GM18505 (cell line): ENCODE data around the gene FAM83G.
"Not testable (repeated sequence)": the region's sequence is repeated elsewhere in the genome, so short reads cannot be mapped to it uniquely, and the experiment has no call there.

Experiments used
- ATAC-seq: cut with Tn5 transposase; IDR thresholded peaks from one replicate; pipeline ENCODE4 v1.9.1; 2021; ENCODE audit not compliant: unreplicated experiment
- POLR2A ChIP-seq: IDR thresholded peaks from 4 replicates; pipeline ENCODE4 v1.6.1; 2011; ENCODE audit warnings: borderline replicate concordance; ENCODE audit not compliant: insufficient read depth, insufficient read length; ENCODE audit errors: extremely low read depth

FAM83G gene

DNA sequence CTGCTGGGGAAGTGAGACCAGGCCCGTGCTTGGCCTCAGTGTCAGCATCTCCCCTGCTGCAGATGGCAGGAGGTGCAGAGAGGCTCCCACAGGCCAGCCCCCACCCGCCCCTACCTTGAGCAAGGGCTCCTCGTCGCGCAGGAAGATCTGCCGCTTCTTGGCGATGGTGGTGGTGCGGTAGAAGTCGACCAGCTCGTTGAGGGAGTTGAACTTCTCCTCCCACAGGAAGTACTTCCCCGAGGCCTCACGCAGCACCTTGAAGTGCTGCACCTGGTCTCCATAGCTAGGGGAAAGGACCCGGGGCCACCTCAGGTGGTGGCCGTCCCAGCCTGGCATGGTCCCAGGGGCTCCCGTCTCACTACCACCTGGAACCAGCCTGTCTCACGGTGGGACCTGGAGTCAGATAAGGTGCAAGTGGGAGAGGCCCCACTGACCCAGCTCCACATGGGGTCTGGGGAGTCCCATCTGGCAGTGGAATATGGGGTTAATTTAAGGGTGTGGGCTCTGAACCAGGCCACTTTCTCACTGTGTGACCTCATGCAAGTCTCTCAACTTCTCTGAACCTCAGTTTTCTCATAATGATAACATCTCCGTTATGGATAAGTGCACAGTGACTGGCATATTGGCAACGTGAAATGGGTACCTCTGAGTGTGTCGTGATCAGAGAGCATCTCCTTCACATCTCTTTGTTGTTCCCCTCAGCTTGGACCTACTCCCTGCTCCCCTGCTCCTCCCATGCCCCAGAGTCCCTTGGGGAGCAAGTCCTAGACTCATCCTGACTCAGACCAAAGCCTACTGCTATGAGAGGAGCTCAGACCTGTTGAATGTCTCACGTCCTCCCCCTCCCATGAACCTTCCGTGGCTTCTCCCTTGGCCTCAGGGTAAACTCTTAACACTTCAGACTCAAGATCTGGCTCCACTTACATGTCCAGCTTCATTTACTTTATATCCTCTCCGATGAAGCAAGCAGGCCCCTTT is 19.8 kb upstream of the FAM83G start:
- ATAC-seq = no peak
- TF ChIP-seq POLR2A = no peak

DNA sequence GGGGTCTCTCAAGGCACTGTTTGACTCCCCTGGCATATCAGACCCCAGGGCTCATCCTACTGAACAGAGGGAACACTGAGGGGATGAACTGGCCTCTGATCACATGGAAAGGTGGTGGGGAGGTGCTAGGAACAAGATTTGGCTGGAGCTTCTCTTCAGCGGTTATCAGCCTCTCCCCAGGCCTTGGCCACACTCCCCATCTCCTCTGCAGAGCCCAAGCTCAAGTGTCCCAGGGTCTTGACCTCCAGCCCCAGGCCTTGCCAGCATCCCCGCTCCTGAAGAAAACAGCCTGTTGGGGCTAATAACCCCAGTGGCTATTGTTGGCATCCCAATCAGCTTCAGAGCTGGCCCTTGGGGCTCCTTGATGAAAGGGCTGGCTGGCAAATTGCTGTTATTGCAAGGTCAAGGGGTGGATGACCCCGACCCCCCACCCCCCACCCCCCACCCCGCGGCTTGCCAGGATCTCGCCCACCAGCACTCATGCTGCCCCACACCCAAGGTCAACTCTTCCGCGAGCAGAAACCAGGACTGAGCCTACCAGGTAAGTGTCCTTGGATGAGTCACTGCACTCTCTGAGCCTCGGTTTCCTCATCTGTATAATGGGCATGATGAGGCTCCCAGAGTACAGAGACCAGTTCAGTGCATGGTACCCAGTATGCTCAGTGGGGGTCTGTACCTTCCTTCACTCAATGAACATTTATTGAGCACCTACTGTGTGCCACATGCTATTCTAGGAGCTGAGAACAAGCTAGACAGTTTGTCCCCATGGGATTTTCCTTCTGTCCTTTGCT is 18.8 kb upstream of the FAM83G start:
- no peak for ATAC-seq
- TF ChIP-seq POLR2A = no peak

DNA sequence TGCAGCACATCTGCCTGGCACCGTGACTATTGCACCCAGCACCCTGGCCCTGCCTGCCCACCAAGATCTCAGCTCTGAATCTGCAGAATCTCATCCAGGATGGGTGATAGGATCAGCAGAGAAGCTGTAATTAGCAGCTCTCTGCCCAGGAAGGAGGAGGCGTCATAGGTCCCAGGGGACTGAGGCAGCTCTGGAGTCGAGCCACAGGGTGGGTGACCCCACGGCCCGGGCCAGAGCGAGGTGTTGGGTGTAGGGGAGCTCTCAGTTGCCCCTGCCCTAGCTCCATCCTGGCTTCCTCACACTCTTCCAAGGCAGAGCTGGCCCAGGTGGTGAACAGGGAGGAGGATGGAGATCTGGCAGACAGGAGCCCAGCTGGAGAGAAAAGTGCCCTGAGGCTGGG is 18.2 kb upstream of the FAM83G start:
- no peak for TF ChIP-seq POLR2A

DNA sequence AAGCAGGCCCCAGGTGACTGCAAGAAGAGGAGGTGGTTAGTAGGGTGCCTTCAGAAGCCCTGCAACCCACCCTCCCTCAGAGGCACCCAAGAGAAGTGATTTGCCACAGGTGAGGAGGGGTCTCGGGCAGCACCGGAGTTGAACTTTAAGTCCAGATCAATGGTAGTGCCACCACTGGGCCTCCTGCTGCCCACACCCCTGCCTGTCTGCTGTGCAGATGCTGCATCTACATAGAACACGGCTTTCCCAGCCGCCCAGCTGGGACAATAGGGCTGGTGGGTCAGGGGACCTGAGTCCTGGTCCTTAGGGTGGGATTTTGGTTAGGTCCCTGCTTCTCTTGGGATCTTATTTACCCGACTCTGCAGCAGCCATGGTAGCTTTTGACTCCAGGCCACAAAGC is 17.6 kb upstream of the FAM83G start:
- no peak for TF ChIP-seq POLR2A
- ATAC-seq = no peak

More for the DNA sequence above, 18.2 kb upstream of the FAM83G start:
- ATAC-seq = no peak

DNA sequence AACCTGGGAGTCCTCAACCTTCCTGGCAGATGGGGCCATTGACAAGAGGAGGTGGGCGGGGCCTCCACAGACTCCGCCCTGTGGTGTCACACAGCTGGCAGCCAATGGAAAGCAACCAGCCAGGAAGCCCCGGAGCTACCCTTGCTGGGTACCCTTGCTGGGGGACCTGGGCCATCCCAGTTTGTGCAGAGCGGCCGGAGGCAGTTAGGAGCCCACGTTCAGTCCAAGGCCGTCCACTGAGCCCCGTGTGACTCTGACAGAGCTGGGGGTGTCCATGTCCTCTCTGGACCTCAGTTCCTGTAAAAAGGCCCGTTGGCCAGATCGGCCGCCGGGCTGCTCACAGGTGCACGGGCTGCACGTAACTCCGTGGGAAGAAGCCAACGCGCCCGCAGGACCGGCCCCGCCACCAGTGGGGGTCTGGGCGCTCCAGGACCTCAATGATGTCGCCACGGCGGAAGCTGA is 17.1 kb upstream of the FAM83G start:
- no peak for TF ChIP-seq POLR2A
- ATAC-seq = no peak

DNA sequence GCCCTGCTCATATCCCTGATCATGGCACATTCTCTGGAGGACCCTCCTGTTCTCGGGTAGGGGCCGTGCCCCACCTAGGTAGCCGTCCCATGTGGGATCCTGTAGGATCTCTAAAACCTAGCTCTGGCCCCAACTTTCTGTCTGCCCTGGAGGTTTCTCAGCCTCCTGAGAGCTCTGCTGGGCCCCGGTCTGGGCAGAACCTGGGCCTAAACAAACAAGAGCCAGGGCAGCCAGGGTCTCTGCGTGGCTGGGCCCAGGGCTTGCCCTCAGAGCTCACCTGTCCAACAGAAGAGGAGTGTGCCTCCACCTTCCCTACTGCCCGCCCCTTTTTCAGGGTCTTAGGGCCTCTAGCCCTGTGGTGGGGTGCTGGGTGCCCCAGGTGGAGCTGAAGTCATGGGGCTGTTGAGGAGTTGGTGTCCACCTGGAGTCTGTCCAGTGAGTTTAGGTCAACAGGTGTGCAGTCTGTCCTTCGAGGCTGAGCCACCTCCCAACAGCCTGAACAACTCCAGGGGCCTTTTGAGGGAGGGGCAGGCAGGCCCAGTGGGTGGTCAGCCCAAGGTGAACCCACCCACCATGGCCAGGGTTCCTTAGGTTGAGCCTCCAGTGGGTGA is 16.6 kb upstream of the FAM83G start:
- not testable (repeated sequence) for ATAC-seq

DNA sequence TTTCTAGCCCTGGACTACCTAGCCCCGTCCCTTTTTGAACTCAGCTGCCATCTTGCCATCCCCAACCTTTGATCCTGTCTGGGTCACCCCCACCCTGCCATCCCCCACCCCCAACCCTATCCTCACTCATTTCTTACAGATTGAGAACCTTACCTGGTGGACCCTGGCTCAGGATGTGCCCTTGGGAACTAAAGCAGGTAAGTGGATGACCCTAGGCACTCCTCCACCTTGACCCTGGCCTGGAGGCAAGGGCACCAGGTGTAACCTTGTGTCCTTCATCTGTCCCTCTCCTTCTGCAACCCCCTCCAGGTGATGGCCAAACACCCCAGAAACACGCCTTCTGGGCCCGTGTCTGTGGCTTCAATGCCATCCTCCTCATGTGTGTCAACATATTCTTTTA is 15.5 kb upstream of the FAM83G start:
- ATAC-seq = no peak
- TF ChIP-seq POLR2A = no peak

DNA sequence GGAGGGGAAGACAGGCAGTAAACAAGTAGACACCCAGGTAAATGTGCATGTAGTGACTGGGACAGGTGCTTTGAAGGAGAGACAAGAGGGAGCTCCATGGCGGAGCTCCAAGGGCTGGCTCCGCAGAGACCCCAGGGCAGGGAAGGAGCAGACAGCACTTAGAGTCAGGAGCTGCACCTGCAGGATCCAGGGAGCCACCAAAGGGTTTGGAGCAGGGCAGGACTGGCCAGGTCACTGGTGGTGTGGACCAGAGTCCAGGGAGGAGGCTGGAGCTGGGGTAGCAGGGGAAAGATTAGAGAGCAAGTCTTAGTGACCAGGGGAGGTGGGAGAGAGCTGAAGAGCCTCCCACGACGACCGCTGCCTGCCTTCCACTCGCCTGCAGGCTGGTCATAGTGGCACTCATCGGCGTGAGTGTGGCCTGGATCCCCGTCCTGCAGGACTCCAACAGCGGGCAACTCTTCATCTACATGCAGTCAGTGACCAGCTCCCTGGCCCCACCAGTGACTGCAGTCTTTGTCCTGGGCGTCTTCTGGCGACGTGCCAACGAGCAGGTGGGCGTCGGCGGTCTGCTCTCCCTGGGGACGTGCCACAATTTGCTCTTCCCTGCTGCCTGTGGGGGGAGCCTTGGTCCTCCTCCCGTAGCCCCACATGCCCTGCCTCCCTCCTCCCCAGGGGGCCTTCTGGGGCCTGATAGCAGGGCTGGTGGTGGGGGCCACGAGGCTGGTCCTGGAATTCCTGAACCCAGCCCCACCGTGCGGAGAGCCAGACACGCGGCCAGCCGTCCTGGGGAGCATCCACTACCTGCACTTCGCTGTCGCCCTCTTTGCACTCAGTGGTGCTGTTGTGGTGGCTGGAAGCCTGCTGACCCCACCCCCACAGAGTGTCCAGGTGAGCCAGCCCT is 14.7 kb upstream of the FAM83G start:
- no peak for ATAC-seq
- peak; percentile 23 for TF ChIP-seq POLR2A

DNA sequence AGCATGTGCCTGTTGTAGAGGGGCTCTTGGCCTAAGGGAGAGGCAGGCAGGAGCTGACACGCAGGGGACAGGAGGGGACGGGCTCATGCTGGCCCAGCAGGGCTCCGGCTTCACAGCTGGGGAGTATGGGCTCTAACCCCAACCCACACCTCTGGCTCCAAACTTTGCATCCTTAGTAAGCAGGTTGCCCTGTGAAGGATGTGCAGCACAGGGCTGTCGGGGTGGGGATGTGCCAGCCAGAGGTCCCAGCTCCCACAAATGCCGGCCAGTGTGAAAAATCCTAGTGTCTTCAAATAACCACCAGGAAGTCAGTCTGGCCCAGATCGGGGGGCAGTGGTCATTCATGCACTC is 14.0 kb upstream of the FAM83G start:
- no peak for TF ChIP-seq POLR2A
- no peak for ATAC-seq

DNA sequence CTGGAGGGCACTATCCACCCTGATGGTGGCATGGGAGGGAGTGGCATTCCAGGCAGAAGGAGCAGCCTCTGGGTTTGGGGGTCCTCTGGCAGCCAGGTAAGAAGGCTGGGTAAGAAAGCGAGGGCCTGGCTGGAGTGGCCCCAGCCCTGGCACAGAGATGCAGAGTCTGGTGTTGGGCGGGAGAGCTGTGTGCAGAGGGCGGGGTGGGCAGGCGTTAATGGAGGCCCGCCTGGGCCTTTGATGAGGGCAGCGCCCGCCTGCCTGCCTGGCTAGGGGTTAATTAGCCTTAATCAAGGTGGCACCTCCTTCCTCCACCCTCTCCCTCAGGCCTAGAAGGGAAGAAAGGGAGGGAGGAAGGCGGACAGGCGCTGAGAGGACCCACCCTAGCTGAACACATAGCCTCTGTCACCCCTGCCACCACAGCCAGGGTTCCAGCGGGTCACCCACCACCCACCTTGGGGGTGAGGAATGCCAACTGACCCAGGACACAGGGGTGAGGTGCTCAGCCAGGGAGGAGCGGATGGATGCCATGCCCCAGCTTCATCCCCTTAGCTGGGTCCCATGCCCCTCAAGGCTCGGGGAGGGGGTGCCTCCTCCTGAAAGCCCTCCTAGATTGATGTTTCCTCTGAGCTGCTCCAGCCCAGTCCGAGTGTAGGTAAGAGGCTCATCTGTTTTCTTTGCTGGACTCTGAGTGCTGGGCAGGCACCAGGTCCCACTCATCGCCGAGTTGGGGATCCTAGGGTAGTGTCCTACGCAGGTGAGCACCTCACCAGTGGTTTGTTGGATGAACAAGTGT is 13.4 kb upstream of the FAM83G start:
- ATAC-seq = no peak
- no peak for TF ChIP-seq POLR2A

DNA sequence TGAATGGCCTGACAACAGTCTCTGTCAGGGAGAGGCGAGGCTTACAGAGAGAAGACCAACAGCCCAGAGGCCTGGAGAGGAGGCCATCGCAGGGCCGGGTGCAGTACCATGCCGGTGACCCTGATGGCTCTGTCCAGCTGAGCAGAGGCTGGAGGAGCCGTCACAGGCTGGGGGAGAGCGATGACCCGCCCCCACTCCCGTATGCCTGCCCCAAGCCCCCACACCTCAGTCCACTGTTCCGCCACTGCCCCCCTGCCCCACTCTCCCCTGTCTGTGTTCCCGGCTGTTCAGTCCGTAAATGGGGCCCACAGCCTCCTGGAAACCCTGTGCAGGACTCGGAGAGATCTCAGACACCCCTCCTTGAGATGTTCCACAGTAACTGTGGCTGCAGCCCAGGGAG is 12.8 kb upstream of the FAM83G start:
- ATAC-seq = no peak
- no peak for TF ChIP-seq POLR2A

DNA sequence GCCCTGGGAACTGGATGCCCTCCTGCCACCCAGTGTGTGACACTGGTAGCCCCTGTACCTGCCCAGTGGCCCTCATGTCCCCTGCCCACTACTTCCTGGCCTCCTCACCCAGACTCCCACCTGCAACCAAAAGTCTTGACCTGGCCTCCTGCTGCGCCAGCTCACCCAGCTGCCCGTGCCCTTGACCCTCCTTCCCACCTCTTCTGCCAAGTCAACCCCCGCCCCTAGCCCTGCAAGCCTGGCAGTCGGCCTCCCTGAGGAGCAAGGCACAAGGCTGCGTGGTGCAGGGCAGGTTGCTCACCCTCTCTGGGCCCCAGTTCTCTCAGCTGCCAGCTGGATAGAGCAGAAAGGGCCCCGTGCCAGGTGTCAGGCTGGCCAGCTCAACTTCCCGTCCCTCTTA is 12.3 kb upstream of the FAM83G start:
- no peak for ATAC-seq
- TF ChIP-seq POLR2A = no peak
